Neural progenitor cell (in vitro differentiated cells): ENCODE data around the gene CIROP. TPM values are rescaled to one million over a fixed set of nuclear protein-coding genes. Genes with fewer than 3 reads are reported as not detected.

Experiments used
- DNase-seq: peaks from one replicate; pipeline ENCODE4 v3.0.0-alpha.2; 2016; ENCODE audit warnings: low spot score
- H2AFZ ChIP-seq: fragments of 200-600 bp; sonication (generic); replicated peaks from 2 replicates; pipeline ENCODE4 v1.6.1; 2016; ENCODE audit warnings: antibody characterized with exemption
- H3F3A ChIP-seq: fragments of 200-600 bp; sonication (generic); 2 replicates; pipeline ENCODE4 v1.6.1; 2016; ENCODE audit warnings: antibody characterized with exemption, low read depth
- H3K27ac ChIP-seq: fragments of 200-600 bp; sonication (generic); 2 replicates; pipeline ENCODE4 v1.5.1; 2016; ENCODE audit warnings: mild to moderate bottlenecking
- H3K27me3 ChIP-seq: fragments of 200-600 bp; sonication (generic); 2 replicates; pipeline ENCODE4 v1.6.1; 2016; ENCODE audit warnings: mild to moderate bottlenecking, moderate library complexity
- H3K36me3 ChIP-seq: fragments of 200-600 bp; sonication (generic); 2 replicates; pipeline ENCODE4 v1.5.1; 2016
- H3K4me1 ChIP-seq: fragments of 200-600 bp; sonication (generic); 2 replicates; pipeline ENCODE4 v1.6.1; 2016; ENCODE audit warnings: mixed run types
- H3K4me2 ChIP-seq: fragments of 200-600 bp; sonication (generic); 2 replicates; pipeline ENCODE4 v1.6.1; 2016
- H3K4me3 ChIP-seq: fragments of 200-600 bp; sonication (generic); 2 replicates; pipeline ENCODE4 v1.5.1; 2016
- H3K79me2 ChIP-seq: fragments of 200-600 bp; sonication (generic); 2 replicates; pipeline ENCODE4 v1.6.1; 2016; ENCODE audit warnings: low read depth
- H3K9ac ChIP-seq: fragments of 200-600 bp; sonication (generic); 2 replicates; pipeline ENCODE4 v1.6.1; 2016
- H3K9me3 ChIP-seq: fragments of 200-600 bp; sonication (generic); 2 replicates; pipeline ENCODE4 v1.5.1; 2016; ENCODE audit warnings: low read depth
- H4K20me1 ChIP-seq: fragments of 200-600 bp; sonication (generic); 2 replicates; pipeline ENCODE4 v1.6.1; 2016; ENCODE audit warnings: low read depth
- H3K27ac Mint-ChIP-seq: 3 replicates; pipeline ENCODE4 v1.8.0; 2021; ENCODE audit warnings: mixed read lengths
- H3K27me3 Mint-ChIP-seq: 2 replicates; pipeline ENCODE4 v1.8.0; 2022; ENCODE audit warnings: low read depth, mild to moderate bottlenecking, inconsistent platforms, moderate library complexity, mixed read lengths; ENCODE audit not compliant: insufficient read depth
- H3K36me3 Mint-ChIP-seq: 3 replicates; pipeline ENCODE4 v1.8.0; 2021; ENCODE audit warnings: mixed read lengths
- H3K4me1 Mint-ChIP-seq: 3 replicates; pipeline ENCODE4 v1.8.0; 2021; ENCODE audit warnings: mixed read lengths
- H3K4me3 Mint-ChIP-seq: 3 replicates; pipeline ENCODE4 v1.8.0; 2021; ENCODE audit warnings: mild to moderate bottlenecking, moderate library complexity, mixed read lengths
- H3K9me3 Mint-ChIP-seq: 3 replicates; pipeline ENCODE4 v1.8.0; 2020; ENCODE audit warnings: mixed read lengths
- EZH2 ChIP-seq: fragments of 200-600 bp; sonication (generic); IDR thresholded peaks from 2 replicates; pipeline ENCODE4 v1.6.1; 2017; ENCODE audit warnings: antibody characterized with exemption, mild to moderate bottlenecking, moderate library complexity
- EZH2phosphoT487 ChIP-seq: fragments of 200-600 bp; sonication (generic); IDR thresholded peaks from 2 replicates; pipeline ENCODE4 v1.6.1; 2017; ENCODE audit warnings: antibody characterized with exemption
- total RNA-seq: library from RNA; depleted of rRNA; stranded (reverse); fragments of >200 nt; gene quantifications from 2 replicates; pipeline ENCODE4 v1.2.3, GENCODE V29; 2015; ENCODE audit warnings: low replicate concordance
- TF ChIP-seq, protein P1 (sequence below): fragments of 200-600 bp; sonication (generic); IDR thresholded peaks from 2 replicates; pipeline ENCODE4 v1.5.1; 2017; ENCODE audit warnings: antibody characterized with exemption, mild to moderate bottlenecking

Gene CIROP
- total RNA-seq, 1 donor from 2014 or later: 0.06 TPM

DNA sequence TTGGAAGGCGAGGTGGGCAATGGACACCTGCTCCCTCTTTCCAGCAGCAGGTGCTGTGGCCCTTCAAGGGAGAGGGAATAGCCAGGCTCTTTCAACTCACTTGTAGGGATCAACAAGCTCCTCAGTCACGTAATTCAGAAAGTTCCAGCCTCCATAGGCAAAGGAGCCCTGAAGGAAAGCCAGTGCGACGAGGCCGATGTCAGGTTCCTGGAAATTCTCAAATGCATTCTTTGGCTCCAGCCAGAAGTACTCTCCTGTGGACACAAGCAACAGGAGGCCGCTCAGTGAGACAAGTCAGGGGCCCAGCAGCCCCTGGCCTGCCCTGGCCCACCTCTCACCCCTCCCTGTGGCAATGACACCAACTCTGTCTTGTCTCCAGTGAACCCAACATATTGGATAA lies 35.6 kb upstream of the CIROP start:
- no peaks in the 10 kb centered on the region for H3K36me3 ChIP-seq
- H3K27me3 ChIP-seq: no peaks in the 10 kb centered on the region
- no peaks in the 10 kb centered on the region for H3F3A ChIP-seq
- H3K4me2 ChIP-seq: no peak overlapping the region
- TF ChIP-seq EZH2phosphoT487: no peak
- no peak for TF ChIP-seq EZH2
- TF ChIP-seq, protein P1, sequence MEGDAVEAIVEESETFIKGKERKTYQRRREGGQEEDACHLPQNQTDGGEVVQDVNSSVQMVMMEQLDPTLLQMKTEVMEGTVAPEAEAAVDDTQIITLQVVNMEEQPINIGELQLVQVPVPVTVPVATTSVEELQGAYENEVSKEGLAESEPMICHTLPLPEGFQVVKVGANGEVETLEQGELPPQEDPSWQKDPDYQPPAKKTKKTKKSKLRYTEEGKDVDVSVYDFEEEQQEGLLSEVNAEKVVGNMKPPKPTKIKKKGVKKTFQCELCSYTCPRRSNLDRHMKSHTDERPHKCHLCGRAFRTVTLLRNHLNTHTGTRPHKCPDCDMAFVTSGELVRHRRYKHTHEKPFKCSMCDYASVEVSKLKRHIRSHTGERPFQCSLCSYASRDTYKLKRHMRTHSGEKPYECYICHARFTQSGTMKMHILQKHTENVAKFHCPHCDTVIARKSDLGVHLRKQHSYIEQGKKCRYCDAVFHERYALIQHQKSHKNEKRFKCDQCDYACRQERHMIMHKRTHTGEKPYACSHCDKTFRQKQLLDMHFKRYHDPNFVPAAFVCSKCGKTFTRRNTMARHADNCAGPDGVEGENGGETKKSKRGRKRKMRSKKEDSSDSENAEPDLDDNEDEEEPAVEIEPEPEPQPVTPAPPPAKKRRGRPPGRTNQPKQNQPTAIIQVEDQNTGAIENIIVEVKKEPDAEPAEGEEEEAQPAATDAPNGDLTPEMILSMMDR: no peak
- no peak overlapping the region for H3K4me3 ChIP-seq
- no peaks in the 10 kb centered on the region for H3K9me3 Mint-ChIP-seq
- H3K9me3 ChIP-seq: no peaks in the 10 kb centered on the region
- H3K79me2 ChIP-seq: no peaks in the 10 kb centered on the region
- no peak overlapping the region for H3K9ac ChIP-seq
- peaks cover 4% of the 10 kb centered on the region for H4K20me1 ChIP-seq
- H3K27ac ChIP-seq: peak overlapping the region; percentile 14
- H3K27ac Mint-ChIP-seq: no peak overlapping the region
- peaks cover 6% of the 10 kb centered on the region for H3K27me3 Mint-ChIP-seq
- peaks cover 14% of the 10 kb centered on the region for H3K4me1 Mint-ChIP-seq
- H3K4me1 ChIP-seq: no peaks in the 10 kb centered on the region
- no peak for DNase-seq
- H3K4me3 Mint-ChIP-seq: no peak overlapping the region
- H3K36me3 Mint-ChIP-seq: peaks cover 26% of the 10 kb centered on the region
- no peak overlapping the region for H2AFZ ChIP-seq

DNA sequence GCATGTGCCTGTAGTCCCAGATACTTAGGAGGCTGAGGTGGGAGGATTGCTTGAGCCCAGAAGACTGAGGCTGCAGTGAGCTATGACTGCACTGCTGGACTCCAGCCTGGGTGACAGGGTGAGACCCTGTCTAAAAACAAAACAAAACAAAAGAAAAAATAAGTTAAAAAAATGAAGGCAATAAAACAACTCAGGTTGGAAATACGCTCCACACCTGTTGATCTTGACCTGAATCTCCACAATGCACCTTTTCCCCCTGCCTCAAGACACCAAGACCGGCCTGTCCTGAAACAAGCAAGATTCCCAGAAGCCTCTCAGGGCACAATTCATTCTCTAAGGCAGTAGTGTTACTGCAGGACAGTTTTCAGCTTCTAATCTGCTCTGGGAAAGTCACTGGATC lies 35.1 kb upstream of the CIROP start:
- H3K27ac Mint-ChIP-seq: no peak overlapping the region

DNA sequence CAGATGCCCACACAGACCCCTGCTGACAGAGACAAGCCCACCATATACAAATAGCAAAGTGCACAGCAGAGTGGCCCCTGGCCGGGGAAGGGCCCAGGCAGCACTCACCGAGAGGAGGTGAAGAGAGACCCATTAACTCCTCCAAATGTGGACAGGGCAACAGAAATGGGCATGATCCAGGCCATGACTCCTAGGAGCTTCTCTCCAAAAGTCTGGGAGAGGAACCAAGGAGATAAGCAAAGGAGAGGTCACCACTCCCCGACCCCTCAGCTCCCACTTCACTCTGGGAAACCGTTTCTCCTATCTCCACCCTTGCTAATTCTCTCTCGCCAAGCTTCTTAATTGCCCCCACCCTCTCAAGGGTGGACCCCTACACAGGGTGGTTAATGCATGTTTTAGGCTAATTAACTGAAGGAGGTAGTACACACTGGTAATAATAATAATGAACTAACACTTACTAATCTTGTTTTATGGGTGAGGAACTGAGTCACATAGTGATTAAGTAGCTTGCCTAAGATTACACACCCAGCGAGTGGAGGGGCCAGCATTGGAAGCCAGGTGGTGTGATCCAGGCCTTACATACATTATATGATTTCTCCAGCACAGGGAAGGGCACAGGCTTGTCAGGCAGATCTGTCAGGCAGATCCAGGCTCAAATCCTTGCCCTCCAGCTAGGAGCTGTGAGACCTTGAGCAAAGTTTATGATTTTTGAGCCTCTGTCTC lies 33.2 kb upstream of the CIROP start:
- Histone ChIP-seq H4K20me1 (peaks cover 4% of the 10 kb centered on the region), H2AFZ (no peak overlapping the region), H3K4me1 (no peaks in the 10 kb centered on the region), H3K9ac (no peak overlapping the region), H3F3A (no peaks in the 10 kb centered on the region), H3K27me3 (no peaks in the 10 kb centered on the region), H3K4me2 (no peak overlapping the region), H3K27ac (no peak overlapping the region), H3K4me3 (no peak overlapping the region), H3K79me2 (no peaks in the 10 kb centered on the region), H3K36me3 (no peaks in the 10 kb centered on the region), H3K9me3 (no peaks in the 10 kb centered on the region)
- DNase-seq: no peak
- Mint-ChIP-seq H3K4me3 (no peak overlapping the region), H3K4me1 (peaks cover 14% of the 10 kb centered on the region), H3K36me3 (peaks cover 24% of the 10 kb centered on the region), H3K9me3 (no peaks in the 10 kb centered on the region), H3K27ac (peak overlapping the region; percentile 14), H3K27me3 (peaks cover 6% of the 10 kb centered on the region)
- no peak for TF ChIP-seq EZH2
- no peak for TF ChIP-seq EZH2phosphoT487
- TF ChIP-seq, protein P1: no peak

More for the DNA sequence above, 35.1 kb upstream of the CIROP start:
- Histone ChIP-seq H3F3A (no peaks in the 10 kb centered on the region), H3K79me2 (no peaks in the 10 kb centered on the region), H3K9me3 (no peaks in the 10 kb centered on the region), H2AFZ (no peak overlapping the region), H3K36me3 (no peaks in the 10 kb centered on the region), H3K9ac (no peak overlapping the region), H3K4me3 (no peak overlapping the region), H3K4me2 (no peak overlapping the region), H3K27me3 (no peaks in the 10 kb centered on the region), H3K4me1 (no peaks in the 10 kb centered on the region), H4K20me1 (peaks cover 4% of the 10 kb centered on the region), H3K27ac (no peak overlapping the region)
- peaks cover 26% of the 10 kb centered on the region for H3K36me3 Mint-ChIP-seq
- H3K9me3 Mint-ChIP-seq: no peaks in the 10 kb centered on the region
- no peak overlapping the region for H3K4me3 Mint-ChIP-seq
- DNase-seq: no peak
- peaks cover 6% of the 10 kb centered on the region for H3K27me3 Mint-ChIP-seq
- TF ChIP-seq, protein P1: no peak
- no peak for TF ChIP-seq EZH2phosphoT487
- H3K4me1 Mint-ChIP-seq: peaks cover 14% of the 10 kb centered on the region
